HepG2 (cell line): ENCODE measurements around the gene ANKRD11. TPM values are rescaled to one million over a fixed set of nuclear protein-coding genes. Genes with fewer than 3 reads are reported as not detected.
A peak's percentile ranks its signal among the peaks of the same experiment; 100 is the strongest.

ENCODE experiments used
- ARID3A ChIP-seq: IDR thresholded peaks from 2 replicates; pipeline ENCODE4 v1.6.1; 2012; ENCODE audit warnings: low read depth, low read length, improper control_type of control experiment
- ASH2L ChIP-seq: fragments of 300-600, 200-600 bp; sonication (generic); IDR thresholded peaks from 2 replicates; pipeline ENCODE4 v1.7.0; 2017; ENCODE audit warnings: low read depth, mild to moderate bottlenecking, moderate library complexity, mixed read lengths, low read length; ENCODE audit not compliant: insufficient read length
- CBX1 ChIP-seq: IDR thresholded peaks from one replicate; pipeline ENCODE4 v1.6.1; 2016; ENCODE audit warnings: antibody characterized with exemption, low read depth
- CREB1 ChIP-seq, 2 experiments: fragments of 450-650 bp in 1 of 2; IDR thresholded peaks; 2 replicates each; pipeline ENCODE4 v1.6.1; 2016 to 2017; ENCODE audit warnings: control low read depth in 1 of 2, mild to moderate bottlenecking in 1 of 2, missing compliant biosample characterization in 1 of 2, missing genetic modification characterization in 1 of 2
- DBP ChIP-seq: sonication (generic); formaldehyde crosslinking; IDR thresholded peaks from 2 replicates; pipeline ENCODE4 v1.4.0; 2020; ENCODE audit warnings: missing genetic modification reagents; ENCODE audit errors: not compliant biosample characterization
- ESRRA ChIP-seq: sonication (generic); formaldehyde crosslinking; IDR thresholded peaks from 2 replicates; pipeline ENCODE4 v1.5.1; 2020; ENCODE audit warnings: mild to moderate bottlenecking, low read depth, missing genetic modification reagents
- FOXA1 ChIP-seq, 2 experiments: fragments of 450-650 bp in 1 of 2; sonication (generic) in 1 of 2; formaldehyde crosslinking in 1 of 2; IDR thresholded peaks; 2 replicates each; pipeline versions ENCODE4 v1.4.0 to v1.6.1; 2016 to 2020; ENCODE audit warnings: missing genetic modification reagents in 1 of 2
- HDAC1 ChIP-seq: sonication (generic); formaldehyde crosslinking; IDR thresholded peaks from 2 replicates; pipeline ENCODE4 v1.5.1; 2020; ENCODE audit warnings: mild to moderate bottlenecking, missing genetic modification reagents
- HNF4G ChIP-seq, 2 experiments: sonication (generic) in 1 of 2; formaldehyde crosslinking in 1 of 2; IDR thresholded peaks; 2 replicates each; pipeline versions ENCODE4 v1.4.0 to v1.6.1; 2011 to 2020; ENCODE audit warnings: borderline replicate concordance in 2 of 2, low read depth in 2 of 2, mild to moderate bottlenecking in 2 of 2, low read length in 1 of 2, missing genetic modification reagents in 1 of 2, moderate library complexity in 1 of 2
- NFYC ChIP-seq: IDR thresholded peaks from 2 replicates; pipeline ENCODE4 v1.6.1; 2016; ENCODE audit warnings: missing genetic modification reagents, missing compliant biosample characterization
- PBX2 ChIP-seq: IDR thresholded peaks from 2 replicates; pipeline ENCODE4 v1.6.1; 2016; ENCODE audit warnings: control low read depth
- RARA ChIP-seq: IDR thresholded peaks from 2 replicates; pipeline ENCODE4 v1.6.1; 2016; ENCODE audit warnings: missing genetic modification reagents, missing compliant biosample characterization
- TFDP2 ChIP-seq: sonication (generic); formaldehyde crosslinking; IDR thresholded peaks from 2 replicates; pipeline ENCODE4 v1.4.0; 2020; ENCODE audit warnings: missing genetic modification reagents
- TGIF2 ChIP-seq: IDR thresholded peaks from 2 replicates; pipeline ENCODE4 v1.6.1; 2016; ENCODE audit warnings: control low read depth, missing compliant biosample characterization
- ZC3H4 ChIP-seq: sonication (generic); formaldehyde crosslinking; IDR thresholded peaks from 2 replicates; pipeline ENCODE4 v1.4.0; 2020; ENCODE audit warnings: missing genetic modification reagents, borderline replicate concordance
- ZKSCAN1 ChIP-seq: fragments of 150-350 bp; IDR thresholded peaks from 2 replicates; pipeline ENCODE4 v1.6.1; 2014; ENCODE audit warnings: low read length
- ZNF143 ChIP-seq: sonication (generic); formaldehyde crosslinking; IDR thresholded peaks from 2 replicates; pipeline ENCODE4 v1.4.0; 2020; ENCODE audit warnings: missing genetic modification reagents
- ZNF333 ChIP-seq: sonication (generic); formaldehyde crosslinking; IDR thresholded peaks from 2 replicates; pipeline ENCODE4 v1.4.0; 2020; ENCODE audit warnings: mild to moderate bottlenecking, missing genetic modification reagents, borderline replicate concordance
- ZNF713 ChIP-seq: sonication (generic); formaldehyde crosslinking; IDR thresholded peaks from 2 replicates; pipeline ENCODE4 v1.4.0; 2020; ENCODE audit warnings: mild to moderate bottlenecking, missing genetic modification reagents
- ZNF782 ChIP-seq: sonication (generic); formaldehyde crosslinking; IDR thresholded peaks from 2 replicates; pipeline ENCODE4 v1.4.0; 2020; ENCODE audit warnings: missing genetic modification reagents, mild to moderate bottlenecking, borderline replicate concordance
- ZNF850 ChIP-seq: sonication (generic); formaldehyde crosslinking; conservative IDR thresholded peaks from 2 replicates; pipeline ENCODE4 v1.9.0; 2021; ENCODE audit warnings: mild to moderate bottlenecking, missing genetic modification reagents
- polyA plus RNA-seq, 8 experiments: library from polyadenylated mRNA; depleted of rRNA in 3 of 8; stranded (reverse) in 7 of 8; unstranded in 1 of 8; fragments of >200 nt; fragmentation: Illumina TruSeq in 4 of 8; extraction: Trizol in 4 of 8; gene quantifications; 2 replicates each; pipeline versions ENCODE4 v1.2.1 to v1.2.3, GENCODE V29; 2011 to 2016; ENCODE audit warnings: low read depth in 4 of 8, missing spikeins in 1 of 8, mixed read lengths in 1 of 8; ENCODE audit not compliant: insufficient read depth in 1 of 8
- total RNA-seq, 5 experiments: library from RNA; depleted of rRNA; stranded (reverse); fragments of >200 nt; fragmentation: Illumina TruSeq; extraction: Trizol; gene quantifications; 2 replicates each; pipeline ENCODE4 v1.2.3, GENCODE V29; 2016; ENCODE audit warnings: low read depth in 1 of 5
- TF ChIP-seq, protein P1 (sequence below): sonication (generic); formaldehyde crosslinking; IDR thresholded peaks from 2 replicates; pipeline ENCODE4 v1.4.0; 2020; ENCODE audit warnings: mild to moderate bottlenecking, missing genetic modification reagents
- TF ChIP-seq, protein P2 (sequence below): sonication (generic); formaldehyde crosslinking; IDR thresholded peaks from 2 replicates; pipeline ENCODE4 v1.8.1; 2023; ENCODE audit warnings: mild to moderate bottlenecking, missing genetic modification reagents, borderline replicate concordance

ANKRD11 gene
- total and polyA plus RNA-seq, 2 of the 13 experiments (the other 11 are each of a cell fraction or from before 2014, with no cell fraction given), result 21.4 to 38.4 TPM

- TF ChIP-seq TGIF2 (CRISPR knock-in tag) (no peak), ZNF850 (no peak), CBX1 (no peak), ZNF333 (CRISPR knock-in tag) (no peak), RARA (CRISPR knock-in tag) (peak; percentile 86), PBX2 (CRISPR knock-in tag) (no peak), FOXA1 (IDR thresholded peaks at IDR 0.05) (no peak), FOXA1 (CRISPR knock-in tag; IDR thresholded peaks at IDR 0.05) (peak; percentile 13; the same call in 1 of the 2 replicates), ZNF143 (CRISPR knock-in tag) (peak; percentile 49; the same call in 1 of the 2 replicates), HNF4G (IDR thresholded peaks at IDR 0.05; ENCODE audit: borderline replicate concordance, low read depth, low read length) (peak; percentile 67; the same call in 1 of the 2 replicates), HNF4G (CRISPR knock-in tag; IDR thresholded peaks at IDR 0.05; ENCODE audit: borderline replicate concordance, low read depth) (no peak), NFYC (CRISPR knock-in tag) (no peak), ZNF713 (CRISPR knock-in tag) (no peak), DBP (CRISPR knock-in tag) (no peak), CREB1 (IDR thresholded peaks at IDR 0.05) (peak; percentile 88), CREB1 (CRISPR knock-in tag; IDR thresholded peaks at IDR 0.05) (peak; percentile 88), ZNF782 (CRISPR knock-in tag) (no peak), ARID3A (peak; percentile 96), TFDP2 (no peak), HDAC1 (CRISPR knock-in tag) (peak; percentile 42; the same call in 1 of the 2 replicates), ZC3H4 (CRISPR knock-in tag) (no peak), ASH2L (peak; percentile 47), ZKSCAN1 (no peak), ESRRA (CRISPR knock-in tag) (0 out of 2 replicates have a peak, but pooled peaks have one; percentile 22)
- TF ChIP-seq, protein P1, sequence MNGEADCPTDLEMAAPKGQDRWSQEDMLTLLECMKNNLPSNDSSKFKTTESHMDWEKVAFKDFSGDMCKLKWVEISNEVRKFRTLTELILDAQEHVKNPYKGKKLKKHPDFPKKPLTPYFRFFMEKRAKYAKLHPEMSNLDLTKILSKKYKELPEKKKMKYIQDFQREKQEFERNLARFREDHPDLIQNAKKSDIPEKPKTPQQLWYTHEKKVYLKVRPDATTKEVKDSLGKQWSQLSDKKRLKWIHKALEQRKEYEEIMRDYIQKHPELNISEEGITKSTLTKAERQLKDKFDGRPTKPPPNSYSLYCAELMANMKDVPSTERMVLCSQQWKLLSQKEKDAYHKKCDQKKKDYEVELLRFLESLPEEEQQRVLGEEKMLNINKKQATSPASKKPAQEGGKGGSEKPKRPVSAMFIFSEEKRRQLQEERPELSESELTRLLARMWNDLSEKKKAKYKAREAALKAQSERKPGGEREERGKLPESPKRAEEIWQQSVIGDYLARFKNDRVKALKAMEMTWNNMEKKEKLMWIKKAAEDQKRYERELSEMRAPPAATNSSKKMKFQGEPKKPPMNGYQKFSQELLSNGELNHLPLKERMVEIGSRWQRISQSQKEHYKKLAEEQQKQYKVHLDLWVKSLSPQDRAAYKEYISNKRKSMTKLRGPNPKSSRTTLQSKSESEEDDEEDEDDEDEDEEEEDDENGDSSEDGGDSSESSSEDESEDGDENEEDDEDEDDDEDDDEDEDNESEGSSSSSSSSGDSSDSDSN (CRISPR knock-in tag), result no peak
- TF ChIP-seq, protein P2, sequence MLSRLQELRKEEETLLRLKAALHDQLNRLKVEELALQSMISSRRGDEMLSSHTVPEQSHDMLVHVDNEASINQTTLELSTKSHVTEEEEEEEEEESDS (CRISPR knock-in tag), result no peak
Measured at GRCh38 chr16:89418352-89418751, 72.0 kb downstream of the ANKRD11 start (continued).
